ENCODE data around the gene PRKCA. TPM values are rescaled to one million over a fixed set of nuclear protein-coding genes. Genes with fewer than 3 reads are reported as not detected.
"Not testable (repeated sequence)": the region's sequence is repeated elsewhere in the genome, so short reads cannot be mapped to it uniquely, and the experiment has no call there.

The PRKCA gene
- total and polyA plus RNA-seq, 2 donors from 2014 or later, result 8.0 to 50.8 TPM

- no peak overlapping the region for H3K4me3 ChIP-seq (ENCODE audit: low read length in 3 of 3)
- FAIRE-seq (no peak), DNase-seq (peak in 1 of 5 donors; percentile 32)
- no peak overlapping the region for H3K9ac ChIP-seq (ENCODE audit: low read length in 3 of 3)
- no peaks in the 10 kb centered on the region for H3K36me3 ChIP-seq (ENCODE audit: control insufficient read depth in 2 of 3, insufficient read depth in 3 of 3, low read length in 3 of 3)
- no peaks in the 10 kb centered on the region for H3K4me1 ChIP-seq (ENCODE audit: control insufficient read depth in 2 of 3, insufficient read depth in 2 of 3, low read depth in 1 of 3, low read length in 3 of 3)
- no peaks in the 10 kb centered on the region for H3K9me3 ChIP-seq (ENCODE audit: control insufficient read depth in 2 of 3, insufficient read depth in 1 of 3, low read length in 3 of 3)
- no peaks in the 10 kb centered on the region for H3K27me3 ChIP-seq (ENCODE audit: control insufficient read depth, insufficient read depth, low read length)
- no peak overlapping the region for H3K27ac ChIP-seq (ENCODE audit: low read depth in 2 of 2, low read length in 2 of 2)
- TF ChIP-seq, protein P1, sequence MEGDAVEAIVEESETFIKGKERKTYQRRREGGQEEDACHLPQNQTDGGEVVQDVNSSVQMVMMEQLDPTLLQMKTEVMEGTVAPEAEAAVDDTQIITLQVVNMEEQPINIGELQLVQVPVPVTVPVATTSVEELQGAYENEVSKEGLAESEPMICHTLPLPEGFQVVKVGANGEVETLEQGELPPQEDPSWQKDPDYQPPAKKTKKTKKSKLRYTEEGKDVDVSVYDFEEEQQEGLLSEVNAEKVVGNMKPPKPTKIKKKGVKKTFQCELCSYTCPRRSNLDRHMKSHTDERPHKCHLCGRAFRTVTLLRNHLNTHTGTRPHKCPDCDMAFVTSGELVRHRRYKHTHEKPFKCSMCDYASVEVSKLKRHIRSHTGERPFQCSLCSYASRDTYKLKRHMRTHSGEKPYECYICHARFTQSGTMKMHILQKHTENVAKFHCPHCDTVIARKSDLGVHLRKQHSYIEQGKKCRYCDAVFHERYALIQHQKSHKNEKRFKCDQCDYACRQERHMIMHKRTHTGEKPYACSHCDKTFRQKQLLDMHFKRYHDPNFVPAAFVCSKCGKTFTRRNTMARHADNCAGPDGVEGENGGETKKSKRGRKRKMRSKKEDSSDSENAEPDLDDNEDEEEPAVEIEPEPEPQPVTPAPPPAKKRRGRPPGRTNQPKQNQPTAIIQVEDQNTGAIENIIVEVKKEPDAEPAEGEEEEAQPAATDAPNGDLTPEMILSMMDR (IDR thresholded peaks at IDR 0.05; ENCODE audit: borderline replicate concordance, extremely low read depth, insufficient read depth), result peak; percentile 35
- intact Hi-C loops (cut with DNase I), result no loop called here
These were observed 12.2 kb upstream of the PRKCA start for GRCh38 chr17:66290101-66290722.

DNA sequence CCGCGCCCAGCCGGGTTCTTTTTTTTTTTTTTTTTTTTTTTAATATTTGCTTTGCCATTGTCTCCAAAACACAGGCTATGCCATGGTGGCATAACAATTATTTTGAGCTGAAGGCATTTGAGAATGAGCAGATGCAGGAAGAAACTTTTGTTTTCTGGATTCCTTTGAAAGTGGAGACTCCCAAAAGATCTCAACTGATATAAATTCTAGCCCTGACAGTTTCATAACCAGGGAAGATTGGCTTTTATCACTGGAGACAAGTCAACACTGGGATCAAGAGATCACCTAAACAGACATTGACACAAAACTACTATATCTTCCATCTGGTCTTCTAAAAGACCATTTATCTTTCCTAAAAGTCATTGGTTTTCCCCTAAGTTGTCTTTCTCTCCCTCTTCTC, 10.1 kb upstream of the PRKCA start:
- TF ChIP-seq, protein P1 (IDR thresholded peaks at IDR 0.05; ENCODE audit: borderline replicate concordance, extremely low read depth, insufficient read depth), result no peak
- intact Hi-C loops (cut with DNase I), result no loop called here
- H3K4me1 ChIP-seq (ENCODE audit: control insufficient read depth in 2 of 3, insufficient read depth in 2 of 3, low read depth in 1 of 3, low read length in 3 of 3), result no peaks in the 10 kb centered on the region
- H3K4me3 ChIP-seq (ENCODE audit: low read length in 3 of 3), result no peak overlapping the region
- no peak overlapping the region for H3K9ac ChIP-seq (ENCODE audit: low read length in 3 of 3)
- FAIRE-seq, result no peak
- H3K27ac ChIP-seq (ENCODE audit: low read depth in 2 of 2, low read length in 2 of 2), result no peak overlapping the region
- no peaks in the 10 kb centered on the region for H3K9me3 ChIP-seq (ENCODE audit: control insufficient read depth in 2 of 3, insufficient read depth in 1 of 3, low read length in 3 of 3)
- H3K36me3 ChIP-seq (ENCODE audit: control insufficient read depth in 2 of 3, insufficient read depth in 3 of 3, low read length in 3 of 3), result no peaks in the 10 kb centered on the region
- peak in 2 of 5 donors; percentile 49 to 55 for DNase-seq
- no peaks in the 10 kb centered on the region for H3K27me3 ChIP-seq (ENCODE audit: control insufficient read depth, insufficient read depth, low read length)

DNA sequence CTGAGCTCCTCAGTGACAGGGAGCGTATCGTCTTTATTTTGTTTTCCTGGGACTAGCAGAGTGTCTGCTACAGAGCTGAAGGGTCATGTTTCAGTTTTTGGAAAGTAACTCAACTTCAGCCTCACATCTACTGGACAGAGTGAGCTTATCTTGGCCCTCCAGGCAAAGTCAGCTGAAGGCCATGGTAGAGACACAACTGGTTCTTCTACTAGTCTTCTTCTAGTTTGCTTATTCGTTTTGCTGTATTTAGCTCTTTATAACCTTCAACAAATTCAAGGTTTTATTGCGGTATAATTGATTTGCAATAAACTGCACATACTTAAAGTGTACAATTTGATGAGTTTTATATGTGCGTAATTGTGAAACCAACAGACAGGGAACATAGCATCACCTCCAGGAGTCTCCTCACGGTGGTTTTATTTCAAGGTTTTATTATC, 6.1 kb upstream of the PRKCA start:
- Histone ChIP-seq H3K9me3 (ENCODE audit: control insufficient read depth in 2 of 3, insufficient read depth in 1 of 3, low read length in 3 of 3) (no peaks in the 10 kb centered on the region), H3K4me1 (ENCODE audit: control insufficient read depth in 2 of 3, insufficient read depth in 2 of 3, low read depth in 1 of 3, low read length in 3 of 3) (no peaks in the 10 kb centered on the region), H3K9ac (ENCODE audit: low read length in 3 of 3) (no peak overlapping the region), H3K27ac (ENCODE audit: low read depth in 2 of 2, low read length in 2 of 2) (no peak overlapping the region), H3K36me3 (ENCODE audit: control insufficient read depth in 2 of 3, insufficient read depth in 3 of 3, low read length in 3 of 3) (no peaks in the 10 kb centered on the region), H3K4me3 (ENCODE audit: low read length in 3 of 3) (no peak overlapping the region), H3K27me3 (ENCODE audit: control insufficient read depth, insufficient read depth, low read length) (no peaks in the 10 kb centered on the region)
- TF ChIP-seq, protein P1 (IDR thresholded peaks at IDR 0.05; ENCODE audit: borderline replicate concordance, extremely low read depth, insufficient read depth), result no peak
- intact Hi-C loops (cut with DNase I), result no loop called here
- peak in 1 of 5 donors; percentile 39 for DNase-seq
- no peak for FAIRE-seq

- H3K9me3 ChIP-seq (ENCODE audit: control insufficient read depth in 2 of 3, insufficient read depth in 1 of 3, low read length in 3 of 3); DNase-seq; H3K36me3 ChIP-seq (ENCODE audit: control insufficient read depth in 2 of 3, insufficient read depth in 3 of 3, low read length in 3 of 3); H3K4me1 ChIP-seq (ENCODE audit: control insufficient read depth in 2 of 3, insufficient read depth in 2 of 3, low read depth in 1 of 3, low read length in 3 of 3); FAIRE-seq; H3K27me3 ChIP-seq (ENCODE audit: control insufficient read depth, insufficient read depth, low read length); H3K9ac ChIP-seq (ENCODE audit: low read length in 3 of 3); H3K27ac ChIP-seq (ENCODE audit: low read depth in 2 of 2, low read length in 2 of 2); H3K4me3 ChIP-seq (ENCODE audit: low read length in 3 of 3); intact Hi-C loops (cut with DNase I): not testable (repeated sequence)
These were observed 5.0 kb upstream of the PRKCA start for GRCh38 chr17:66297443-66297842.
